ENCODE results near the gene RBFOX1. TPM values are rescaled to one million over a fixed set of nuclear protein-coding genes. Genes with fewer than 3 reads are reported as not detected.

Gene RBFOX1
- total and polyA plus RNA-seq, 5 donors: 22.5 to 80.8 (median 65.0) TPM

DNA sequence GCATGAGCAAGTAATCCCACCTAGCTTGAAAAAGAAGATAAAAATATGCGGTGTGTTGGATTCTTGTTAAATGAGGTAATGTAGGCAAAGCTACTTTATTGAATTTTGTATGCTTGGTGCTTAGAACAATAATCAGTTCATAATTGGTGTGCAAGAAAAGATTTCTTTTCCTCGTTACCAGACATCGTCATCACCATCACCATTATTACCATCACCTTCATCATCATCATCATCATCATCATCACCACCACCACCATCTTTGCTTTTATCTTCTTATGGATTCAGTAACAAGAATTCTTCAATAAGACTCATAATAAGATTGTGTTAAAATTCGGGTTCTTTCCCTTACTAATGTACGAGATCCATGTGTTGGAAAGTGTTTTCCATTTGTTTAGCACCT, 173.7 kb downstream of the RBFOX1 start:
- no peaks in the 10 kb centered on the region for H3K9me3 ChIP-seq (ENCODE audit: control insufficient read depth, low read length)
- DNase-seq (no peak), ATAC-seq (no peak)
- H3K27me3 ChIP-seq (ENCODE audit: control insufficient read depth, insufficient read depth): no peaks in the 10 kb centered on the region
- H3K4me1 ChIP-seq (ENCODE audit: control insufficient read depth, insufficient read depth, low read length): peaks cover 6% of the 10 kb centered on the region
- H3K4me3 ChIP-seq (ENCODE audit: low read length): no peak overlapping the region
- intact Hi-C loops (cut with DNase I): no loop called here
- H3K27ac ChIP-seq (ENCODE audit: low read length): no peak overlapping the region
- WGBS: 80% methylated on average over 5 of the region's 5 CpGs

DNA sequence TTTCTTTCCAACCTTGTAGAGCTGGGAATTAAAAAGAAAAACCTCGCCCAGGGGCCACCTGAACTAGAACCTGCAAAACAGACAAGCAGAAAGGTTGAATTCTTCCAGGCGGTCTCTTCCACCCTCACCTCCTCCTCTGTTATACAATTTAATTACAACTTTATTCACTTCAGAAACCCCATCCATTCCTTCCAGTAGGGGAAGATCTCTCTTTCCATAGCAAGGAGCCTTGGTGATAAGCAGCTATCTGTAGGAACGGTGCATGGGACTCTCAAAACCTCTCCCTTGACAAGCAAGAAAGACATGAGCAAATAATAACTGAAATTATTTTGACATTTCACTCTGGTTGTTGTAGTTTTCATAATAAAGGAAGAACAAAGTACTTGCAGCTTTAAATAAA, 176.0 kb downstream of the RBFOX1 start:
- no peak overlapping the region for H3K4me3 ChIP-seq (ENCODE audit: low read length)
- H3K27me3 ChIP-seq (ENCODE audit: control insufficient read depth, insufficient read depth): no peaks in the 10 kb centered on the region
- H3K4me1 ChIP-seq (ENCODE audit: control insufficient read depth, insufficient read depth, low read length): peaks cover 3% of the 10 kb centered on the region
- 67% methylated on average over 3 of the region's 3 CpGs for WGBS
- DNase-seq (no peak), ATAC-seq (no peak)
- H3K9me3 ChIP-seq (ENCODE audit: control insufficient read depth, low read length): no peaks in the 10 kb centered on the region
- intact Hi-C loops (cut with DNase I): no loop called here
- H3K27ac ChIP-seq (ENCODE audit: low read length): no peak overlapping the region

DNA sequence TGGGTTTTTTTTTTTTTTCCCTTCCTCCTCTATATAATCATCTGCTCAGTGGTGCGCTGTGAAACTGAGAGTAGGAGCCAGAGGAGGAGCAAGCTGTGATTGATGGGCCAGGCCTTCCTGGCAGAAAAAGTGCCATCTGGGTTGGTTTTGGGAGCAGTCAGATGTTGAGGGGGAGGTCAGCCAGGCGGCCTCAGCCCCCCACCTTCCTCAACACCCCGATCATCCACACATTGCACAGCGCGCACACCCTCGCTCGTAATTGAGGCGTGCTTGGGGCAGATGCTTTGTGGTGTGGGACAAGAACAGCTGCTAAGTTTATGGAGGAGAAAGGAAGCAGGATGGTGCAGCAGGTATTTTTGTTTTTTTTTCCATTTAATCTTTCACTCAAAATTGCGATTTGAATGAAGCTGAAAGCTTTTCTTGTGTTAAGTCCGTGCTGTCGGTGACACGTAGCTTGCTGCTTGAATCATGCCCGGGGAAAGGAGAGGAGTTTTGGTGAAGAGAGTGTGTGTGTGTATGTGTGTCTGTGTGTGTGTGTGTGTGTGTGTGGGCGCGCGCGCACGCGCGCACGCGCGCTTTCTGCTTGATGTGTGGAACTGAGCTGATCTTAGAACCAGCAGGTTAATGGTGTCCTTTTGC, 177.4 kb downstream of the RBFOX1 start:
- Histone ChIP-seq H3K4me1 (ENCODE audit: control insufficient read depth, insufficient read depth, low read length) (no peaks in the 10 kb centered on the region), H3K4me3 (ENCODE audit: low read length) (no peak overlapping the region), H3K27ac (ENCODE audit: low read length) (no peak overlapping the region), H3K27me3 (ENCODE audit: control insufficient read depth, insufficient read depth) (no peaks in the 10 kb centered on the region), H3K9me3 (ENCODE audit: control insufficient read depth, low read length) (no peaks in the 10 kb centered on the region)
- no peak for DNase-seq
- intact Hi-C loops (cut with DNase I): loop anchor here in 1 of 4 donors (10.0 kb wide), 1 partner anchor 55 kb away; no protein-coding TSS in a partner anchor
- ATAC-seq: no peak
- 66% methylated on average over 23 of the region's 23 CpGs for WGBS

DNA sequence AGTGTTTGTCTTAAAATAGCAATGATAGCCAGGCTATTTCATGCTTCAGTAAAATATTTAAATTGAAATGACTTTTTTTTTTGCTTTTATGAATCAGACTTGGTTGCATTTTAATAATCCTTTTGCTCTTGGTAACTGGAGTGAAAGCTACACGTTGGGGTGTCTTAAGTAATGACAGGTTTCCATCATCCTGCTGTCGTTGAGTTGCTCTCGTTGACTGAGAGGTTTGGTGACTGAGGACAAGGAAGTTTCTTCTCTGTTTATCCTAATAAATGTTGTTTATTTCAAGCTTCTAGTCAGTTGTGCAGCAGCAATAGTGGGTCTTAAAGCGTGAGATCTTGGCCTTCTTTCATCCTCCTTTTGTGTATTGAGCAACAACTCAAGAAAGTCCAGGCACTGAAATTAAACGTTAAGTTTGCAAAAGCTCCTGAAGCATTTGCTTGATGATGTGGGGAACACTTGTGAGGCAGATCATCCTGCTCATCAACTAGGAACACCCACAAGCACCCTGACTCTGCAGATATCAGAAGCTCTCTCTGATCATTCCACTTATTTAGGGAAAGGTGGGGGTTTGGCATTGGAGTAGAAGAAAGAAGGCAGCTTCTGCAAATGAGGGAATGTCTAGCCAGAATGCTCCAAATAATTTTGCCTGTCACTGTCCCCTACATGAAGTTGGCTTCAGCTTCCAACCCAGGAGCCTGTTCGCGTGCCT, 179.1 kb downstream of the RBFOX1 start:
- Histone ChIP-seq H3K27ac (ENCODE audit: low read length) (no peak overlapping the region), H3K9me3 (ENCODE audit: control insufficient read depth, low read length) (no peaks in the 10 kb centered on the region), H3K4me3 (ENCODE audit: low read length) (no peak overlapping the region), H3K4me1 (ENCODE audit: control insufficient read depth, insufficient read depth, low read length) (no peaks in the 10 kb centered on the region), H3K27me3 (ENCODE audit: control insufficient read depth, insufficient read depth) (no peaks in the 10 kb centered on the region)
- intact Hi-C loops (cut with DNase I): loop anchor here in 1 of 4 donors (10.0 kb wide), 1 partner anchor 57 kb away; no protein-coding TSS in a partner anchor
- 73% methylated on average over 7 of the region's 7 CpGs for WGBS
- no peak for ATAC-seq
- no peak for DNase-seq

DNA sequence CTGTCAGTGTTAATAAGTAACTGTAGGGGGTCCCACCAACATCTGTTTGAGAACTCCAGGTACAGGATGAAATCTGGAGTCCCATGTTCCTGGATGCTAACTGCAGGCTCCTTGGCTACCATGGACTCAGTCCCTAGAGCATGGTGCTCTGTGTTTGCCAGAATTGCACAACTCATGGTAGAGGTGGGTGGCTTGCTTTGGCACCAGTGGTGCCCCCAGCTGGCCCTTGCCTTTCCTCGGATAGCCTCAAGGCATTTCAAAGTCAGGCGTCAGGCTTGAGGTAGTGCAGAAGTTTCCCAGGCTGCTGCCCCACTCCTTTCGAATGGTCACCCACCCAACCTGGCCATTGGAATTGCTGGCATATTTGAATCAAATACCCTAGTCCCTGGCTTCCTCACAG, 179.9 kb downstream of the RBFOX1 start:
- Histone ChIP-seq H3K4me3 (ENCODE audit: low read length) (no peak overlapping the region), H3K9me3 (ENCODE audit: control insufficient read depth, low read length) (no peaks in the 10 kb centered on the region), H3K27ac (ENCODE audit: low read length) (no peak overlapping the region), H3K4me1 (ENCODE audit: control insufficient read depth, insufficient read depth, low read length) (no peaks in the 10 kb centered on the region), H3K27me3 (ENCODE audit: control insufficient read depth, insufficient read depth) (no peaks in the 10 kb centered on the region)
- ATAC-seq (no peak), DNase-seq (no peak)
- intact Hi-C loops (cut with DNase I): loop anchor here in 1 of 4 donors (10.0 kb wide), 1 partner anchor 58 kb away; no protein-coding TSS in a partner anchor
- WGBS: 54% methylated on average over 3 of the region's 3 CpGs

DNA sequence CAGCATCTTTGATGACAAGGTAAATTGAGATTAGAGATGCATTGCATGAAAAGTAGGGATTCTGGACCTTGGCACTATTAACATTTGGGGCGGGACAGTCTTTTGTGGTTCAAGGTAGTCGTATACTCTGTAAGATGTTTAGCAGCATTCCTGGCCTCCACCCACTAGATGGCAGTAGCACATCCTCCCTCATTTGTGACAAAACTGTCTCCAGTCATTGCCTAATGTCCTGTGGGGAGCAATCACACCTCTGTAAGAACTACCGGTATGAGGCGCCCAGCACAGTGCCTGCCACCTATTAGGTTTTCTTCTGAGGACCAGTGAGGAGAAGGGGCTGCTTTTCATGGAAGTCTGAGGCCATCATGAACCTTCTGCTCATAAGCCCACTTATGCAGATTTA, 180.8 kb downstream of the RBFOX1 start:
- Histone ChIP-seq H3K4me3 (ENCODE audit: low read length) (no peak overlapping the region), H3K27me3 (ENCODE audit: control insufficient read depth, insufficient read depth) (no peaks in the 10 kb centered on the region), H3K4me1 (ENCODE audit: control insufficient read depth, insufficient read depth, low read length) (no peaks in the 10 kb centered on the region), H3K9me3 (ENCODE audit: control insufficient read depth, low read length) (no peaks in the 10 kb centered on the region), H3K27ac (ENCODE audit: low read length) (no peak overlapping the region)
- intact Hi-C loops (cut with DNase I): loop anchor here in 1 of 4 donors (10.0 kb wide), 1 partner anchor 59 kb away; no protein-coding TSS in a partner anchor
- ATAC-seq: no peak
- 80% methylated on average over 4 of the region's 4 CpGs for WGBS
- no peak for DNase-seq

DNA sequence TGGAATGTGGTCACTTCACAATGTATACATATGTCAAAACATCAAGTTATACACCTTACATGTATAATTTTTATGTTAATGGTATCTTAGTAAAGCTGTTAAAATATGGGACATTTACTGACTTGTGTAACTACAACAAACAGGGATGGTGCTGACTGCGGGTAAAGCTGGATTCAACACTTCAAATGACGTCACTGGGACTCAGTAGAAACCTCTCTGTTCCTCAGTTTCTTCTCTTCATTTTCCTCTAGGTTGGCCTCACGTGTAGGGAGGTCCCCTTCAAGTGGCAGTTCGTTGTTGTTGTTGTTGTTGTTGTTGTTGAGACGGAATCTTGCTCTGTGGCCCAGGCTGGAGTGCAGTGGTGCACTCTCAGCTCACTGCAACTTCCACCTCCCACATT, 182.9 kb downstream of the RBFOX1 start:
- 75% methylated on average over 5 of the region's 5 CpGs for WGBS
- no peak overlapping the region for H3K4me3 ChIP-seq (ENCODE audit: low read length)
- H3K4me1 ChIP-seq (ENCODE audit: control insufficient read depth, insufficient read depth, low read length): no peaks in the 10 kb centered on the region
- DNase-seq (no peak), ATAC-seq (no peak)
- intact Hi-C loops (cut with DNase I): loop anchor here in 1 of 4 donors (10.0 kb wide), 1 partner anchor 61 kb away; no protein-coding TSS in a partner anchor
- no peak overlapping the region for H3K27ac ChIP-seq (ENCODE audit: low read length)
- H3K9me3 ChIP-seq (ENCODE audit: control insufficient read depth, low read length): no peaks in the 10 kb centered on the region
- no peaks in the 10 kb centered on the region for H3K27me3 ChIP-seq (ENCODE audit: control insufficient read depth, insufficient read depth)

DNA sequence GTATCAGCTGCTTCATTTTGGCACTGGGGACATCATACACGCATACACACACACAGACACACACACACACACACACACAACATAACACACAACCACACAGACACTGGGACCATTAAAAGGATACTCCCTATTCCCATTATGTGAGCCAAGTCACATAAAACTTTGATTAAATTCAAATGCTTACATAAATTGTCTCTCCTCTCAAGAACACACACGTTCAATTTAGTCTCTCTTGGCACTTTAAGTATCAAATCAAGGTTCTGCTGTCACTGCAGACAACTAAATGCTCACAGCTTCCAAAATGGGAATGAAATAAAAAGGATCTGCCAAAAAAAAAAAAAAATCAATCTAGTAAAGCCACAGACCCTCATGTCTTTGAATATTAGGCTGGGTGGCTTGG, 184.9 kb downstream of the RBFOX1 start:
- Histone ChIP-seq H3K27ac (ENCODE audit: low read length) (no peak overlapping the region), H3K27me3 (ENCODE audit: control insufficient read depth, insufficient read depth) (no peaks in the 10 kb centered on the region), H3K9me3 (ENCODE audit: control insufficient read depth, low read length) (no peaks in the 10 kb centered on the region), H3K4me3 (ENCODE audit: low read length) (no peak overlapping the region), H3K4me1 (ENCODE audit: control insufficient read depth, insufficient read depth, low read length) (no peaks in the 10 kb centered on the region)
- intact Hi-C loops (cut with DNase I): loop anchor here in 1 of 4 donors (10.0 kb wide), 1 partner anchor 63 kb away; no protein-coding TSS in a partner anchor
- WGBS: 46% methylated on average over 2 of the region's 2 CpGs
- no peak for DNase-seq
- no peak for ATAC-seq

DNA sequence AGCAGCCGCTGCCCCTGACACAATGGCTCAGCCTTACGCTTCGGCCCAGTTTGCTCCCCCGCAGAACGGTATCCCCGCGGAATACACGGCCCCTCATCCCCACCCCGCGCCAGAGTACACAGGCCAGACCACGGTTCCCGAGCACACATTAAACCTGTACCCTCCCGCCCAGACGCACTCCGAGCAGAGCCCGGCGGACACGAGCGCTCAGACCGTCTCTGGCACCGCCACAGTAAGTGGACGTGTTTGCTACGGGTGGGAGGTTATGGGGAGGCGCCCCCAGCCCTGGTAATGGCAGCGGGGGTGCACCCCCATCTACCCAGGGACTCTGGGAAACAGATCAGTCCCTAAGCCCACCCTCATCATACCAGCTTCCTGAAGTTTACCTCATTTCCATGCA, 185.5 kb downstream of the RBFOX1 start:
- WGBS: 95% methylated on average over 25 of the region's 25 CpGs
- H3K4me1 ChIP-seq (ENCODE audit: control insufficient read depth, insufficient read depth, low read length): no peaks in the 10 kb centered on the region
- H3K27ac ChIP-seq (ENCODE audit: low read length): no peak overlapping the region
- no peaks in the 10 kb centered on the region for H3K27me3 ChIP-seq (ENCODE audit: control insufficient read depth, insufficient read depth)
- peak in 1 of 2 donors; percentile 47 for ATAC-seq
- no peaks in the 10 kb centered on the region for H3K9me3 ChIP-seq (ENCODE audit: control insufficient read depth, low read length)
- no peak overlapping the region for H3K4me3 ChIP-seq (ENCODE audit: low read length)
- peak in 2 of 3 donors; percentile 40 to 49 for DNase-seq
- intact Hi-C loops (cut with DNase I): loop anchor here in 1 of 4 donors (10.0 kb wide), 1 partner anchor 63 kb away; no protein-coding TSS in a partner anchor

DNA sequence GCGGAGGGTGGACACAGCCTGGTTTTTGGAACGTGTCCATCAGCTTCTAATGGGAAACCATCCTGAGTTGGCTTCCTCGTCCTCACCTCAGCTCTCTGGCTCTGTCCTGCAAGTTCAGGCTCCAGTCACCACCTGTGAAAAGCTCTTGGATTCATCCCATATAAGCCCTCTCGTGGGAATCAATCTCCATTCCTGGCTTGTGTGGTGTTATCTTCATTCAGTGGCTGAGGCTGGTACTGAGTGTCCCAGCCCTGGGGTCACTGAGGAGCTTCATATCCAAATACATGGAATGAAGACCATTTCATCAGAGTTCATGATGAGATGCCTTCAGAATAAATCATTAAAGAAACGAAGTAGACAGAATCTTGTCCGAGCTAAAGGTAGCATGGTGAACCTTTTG, 189.2 kb downstream of the RBFOX1 start:
- H3K4me1 ChIP-seq (ENCODE audit: control insufficient read depth, insufficient read depth, low read length): no peaks in the 10 kb centered on the region
- intact Hi-C loops (cut with DNase I): no loop called here
- H3K4me3 ChIP-seq (ENCODE audit: low read length): no peak overlapping the region
- no peaks in the 10 kb centered on the region for H3K9me3 ChIP-seq (ENCODE audit: control insufficient read depth, low read length)
- no peak overlapping the region for H3K27ac ChIP-seq (ENCODE audit: low read length)
- no peaks in the 10 kb centered on the region for H3K27me3 ChIP-seq (ENCODE audit: control insufficient read depth, insufficient read depth)
- ATAC-seq (no peak), DNase-seq (no peak)
- 57% methylated on average over 6 of the region's 6 CpGs for WGBS

DNA sequence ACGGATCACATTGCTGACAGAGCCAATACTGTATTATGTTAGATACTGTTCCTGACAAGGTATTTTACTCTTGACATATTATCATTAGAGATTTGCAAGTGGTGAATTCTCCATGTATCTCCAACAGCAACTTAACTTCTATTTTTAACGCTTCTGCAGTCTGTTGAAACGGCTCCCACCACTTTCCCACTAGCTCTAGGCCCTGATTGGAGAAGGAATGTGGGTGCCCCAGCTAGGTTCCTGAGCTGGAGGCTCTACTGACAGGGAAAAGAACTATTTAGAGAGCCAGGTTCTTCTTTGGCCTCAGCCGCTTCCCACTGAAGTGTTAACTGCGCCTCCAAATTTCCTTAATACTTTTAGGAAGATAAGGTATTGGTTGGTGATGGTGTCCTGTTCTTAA, 191.8 kb downstream of the RBFOX1 start:
- Histone ChIP-seq H3K4me3 (ENCODE audit: low read length) (no peak overlapping the region), H3K27me3 (ENCODE audit: control insufficient read depth, insufficient read depth) (no peaks in the 10 kb centered on the region), H3K27ac (ENCODE audit: low read length) (peak overlapping the region; percentile 10), H3K4me1 (ENCODE audit: control insufficient read depth, insufficient read depth, low read length) (no peaks in the 10 kb centered on the region), H3K9me3 (ENCODE audit: control insufficient read depth, low read length) (no peaks in the 10 kb centered on the region)
- intact Hi-C loops (cut with DNase I): no loop called here
- DNase-seq (no peak), ATAC-seq (no peak)
- 16% methylated on average over 5 of the region's 5 CpGs for WGBS
